Fibroblast of pulmonary artery (primary cell): Measurements from ENCODE around the gene DOCK8.

ENCODE experiments used
- DNase-seq: peaks from one replicate; pipeline ENCODE4 v3.0.0-alpha.2; 2010; ENCODE audit warnings: low read depth
- H3K4me3 ChIP-seq: replicated peaks from 2 replicates; pipeline ENCODE4 v1.5.1; 2011; ENCODE audit warnings: low read depth, mild to moderate bottlenecking, control low read depth, low read length, moderate library complexity
- CTCF ChIP-seq: IDR thresholded peaks from 2 replicates; pipeline ENCODE4 v1.5.1; 2011; ENCODE audit warnings: mild to moderate bottlenecking, control low read depth, low read length, inconsistent platforms; ENCODE audit errors: missing control alignments

The DOCK8 gene

GRCh38 chr9:259405-260404 is 45.0 kb downstream of the DOCK8 start:
- no peak for DNase-seq
- TF ChIP-seq CTCF: no peak
- no peak overlapping the region for H3K4me3 ChIP-seq

GRCh38 chr9:264231-264630 is 49.6 kb downstream of the DOCK8 start:
- no peak for DNase-seq
- no peak for TF ChIP-seq CTCF
- no peak overlapping the region for H3K4me3 ChIP-seq

- TF ChIP-seq CTCF: no peak
- no peak for DNase-seq
- H3K4me3 ChIP-seq: no peak overlapping the region
Observed at GRCh38 chr9:265209-265870, 50.7 kb downstream of the DOCK8 start.

- no peak for DNase-seq
Observed at GRCh38 chr9:266228-266627, 51.6 kb downstream of the DOCK8 start.

GRCh38 chr9:268616-269015 is 54.0 kb downstream of the DOCK8 start:
- no peak for DNase-seq
- no peak overlapping the region for H3K4me3 ChIP-seq
- TF ChIP-seq CTCF: no peak

More at GRCh38 chr9:266228-266627, 51.6 kb downstream of the DOCK8 start:
- no peak for TF ChIP-seq CTCF
- no peak overlapping the region for H3K4me3 ChIP-seq

- TF ChIP-seq CTCF: no peak
- DNase-seq: no peak
- H3K4me3 ChIP-seq: no peak overlapping the region
Observed at GRCh38 chr9:269081-269711, 54.5 kb downstream of the DOCK8 start.
